SU-DHL-6 (cell line): ENCODE results near the gene TMPRSS9.
"Not testable (repeated sequence)": the region's sequence is repeated elsewhere in the genome, so short reads cannot be mapped to it uniquely, and the experiment has no call there.

ENCODE experiments used
- CTCF ChIP-seq: fragments of 200-600 bp; sonication (generic); IDR thresholded peaks from one replicate; pipeline ENCODE4 v1.5.1; 2017; ENCODE audit warnings: antibody characterized with exemption, mild to moderate bottlenecking, low read length, moderate library complexity; ENCODE audit not compliant: insufficient read depth, poor library complexity, severe bottlenecking
- EZH2phosphoT487 ChIP-seq: fragments of 200-600 bp; sonication (generic), shearing (Covaris generic); conservative IDR thresholded peaks from 2 replicates; pipeline ENCODE4 v1.6.1; 2018; ENCODE audit warnings: mild to moderate bottlenecking, antibody characterized with exemption, low read length, moderate library complexity, mixed read lengths

GRCh38 chr19:2395293-2395829 is 35.3 kb downstream of the TMPRSS9 start:
- TF ChIP-seq CTCF, EZH2phosphoT487: not testable (repeated sequence)
